Testis (tissue), 3 donors: ENCODE results near the gene CALM3. TPM values are rescaled to one million over a fixed set of nuclear protein-coding genes. Genes with fewer than 3 reads are reported as not detected.
A peak's percentile ranks its signal among the peaks of the same experiment; 100 is the strongest.

Experiments used
- DNase-seq: peaks from one replicate; pipeline ENCODE4 v3.0.0-alpha.2; 2019
- H3K27ac ChIP-seq, 2 donors: fragments of 200-600 bp; sonication (generic); one replicate each; pipeline ENCODE4 v1.5.1; 2019
- H3K27me3 ChIP-seq: fragments of 200-600 bp; sonication (generic); one replicate; pipeline ENCODE4 v1.5.1; 2019
- H3K36me3 ChIP-seq: fragments of 200-600 bp; sonication (generic); one replicate; pipeline ENCODE4 v1.5.1; 2017; ENCODE audit warnings: low read depth; ENCODE audit errors: missing control alignments
- H3K4me1 ChIP-seq: fragments of 200-600 bp; sonication (generic); one replicate; pipeline ENCODE4 v1.5.1; 2019
- H3K4me3 ChIP-seq, 2 donors: fragments of 200-600 bp; sonication (generic); one replicate each; pipeline ENCODE4 v1.5.1; 2017 to 2019
- H3K9me3 ChIP-seq: fragments of 200-600 bp; sonication (generic); one replicate; pipeline ENCODE4 v1.5.1; 2017
- CTCF ChIP-seq, 3 experiments: fragments of 450-650 bp in 2 of 3; fragments of 200-600 bp in 1 of 3; sonication (generic) in 1 of 3; IDR thresholded peaks; one replicate each; pipeline ENCODE4 v1.5.1; 2016 to 2019; ENCODE audit warnings: antibody characterized with exemption in 3 of 3, mild to moderate bottlenecking in 2 of 3, moderate library complexity in 1 of 3
- POLR2A ChIP-seq: fragments of 450-650 bp; IDR thresholded peaks from one replicate; pipeline ENCODE4 v1.6.1; 2017; ENCODE audit warnings: antibody characterized with exemption, mild to moderate bottlenecking, moderate library complexity
- WGBS, 2 donors: methylation state at CpG; one replicate each; pipeline ENCODE4 v1.1.5; 2018; 5-methylcytosine and 5-hydroxymethylcytosine counted together
- intact Hi-C: fragments of 100-400 bp; cut with DNase I; formaldehyde crosslinking; loops from one replicate; pipeline ENCODE4 v1.15.1; 2023; ENCODE audit warnings: low total_unique reads
- polyA plus RNA-seq: library from polyadenylated mRNA; stranded (reverse); fragments of 350-450 nt; fragmentation: Illumina TruSeq; extraction: RNeasy Lipid Tissue Mini Kit (QIAGEN cat#74804); gene quantifications from one replicate; pipeline ENCODE4 v1.2.3, GENCODE V29; 2014; ENCODE audit warnings: low read depth, low replicate concordance; ENCODE audit not compliant: insufficient read depth
- total RNA-seq, 2 donors: library from RNA; depleted of rRNA; stranded (reverse); fragments of >200 nt; gene quantifications; one replicate each; pipeline ENCODE4 v1.2.3, GENCODE V29; 2016

CALM3 gene
- total and polyA plus RNA-seq, 3 donors from 2014 or later: 357 to 889 (median 380) TPM

DNA sequence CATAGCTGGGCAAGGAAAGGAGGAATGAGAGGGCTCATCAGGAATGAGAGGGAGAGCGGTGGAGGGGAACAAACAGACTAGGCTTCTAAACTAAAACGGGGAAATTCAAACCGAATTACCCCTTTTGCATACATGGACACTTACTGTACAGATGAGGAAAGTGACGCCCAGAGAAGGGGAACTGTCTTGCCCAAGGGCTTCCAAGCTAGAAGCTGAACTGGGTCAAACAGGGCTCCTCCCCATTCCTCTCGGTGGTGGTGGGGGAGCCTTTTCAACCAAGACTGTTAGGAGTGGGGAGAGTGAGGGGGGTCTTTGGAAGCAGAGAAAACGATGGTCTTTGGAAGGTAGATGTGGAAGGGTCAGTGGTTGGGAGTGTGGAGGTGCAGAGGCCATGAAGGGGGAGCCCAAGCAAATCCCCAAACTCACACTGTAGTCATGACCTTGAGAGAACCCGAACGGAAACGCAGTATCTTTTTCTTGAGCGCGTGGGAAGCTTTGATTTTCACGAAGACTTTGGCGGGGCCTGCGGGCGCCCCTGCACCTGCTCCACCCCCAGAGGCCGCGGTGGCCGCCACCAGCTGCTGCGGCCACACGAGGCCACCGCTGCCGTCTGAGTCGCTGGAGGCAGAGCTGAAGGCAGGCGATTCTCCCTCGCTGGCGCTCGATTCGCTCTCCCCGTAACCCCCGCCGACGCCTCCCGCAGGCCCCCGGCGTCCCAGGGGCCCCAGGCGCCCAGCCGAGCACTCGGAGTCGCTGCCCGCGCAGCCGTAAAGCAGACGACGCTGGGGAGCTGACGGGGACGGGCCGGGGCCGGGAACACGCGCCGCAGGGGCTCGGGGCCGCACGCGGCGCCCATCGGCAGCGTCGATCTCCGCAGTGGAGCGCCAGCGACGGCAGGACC, 47.2 kb downstream of the CALM3 start:
- Histone ChIP-seq H3K27me3 (no peaks in the 10 kb centered on the region), H3K4me3 (peak overlapping the region; percentile 20 to 24), H3K4me1 (no peaks in the 10 kb centered on the region), H3K36me3 (no peaks in the 10 kb centered on the region), H3K27ac (no peak overlapping the region), H3K9me3 (no peaks in the 10 kb centered on the region)
- intact Hi-C loops: no loop called here
- DNase-seq: no peak
- WGBS, 2 donors: 49 to 50% methylated on average over 20 to 54 of the region's 63 CpGs
- TF ChIP-seq POLR2A (no peak), CTCF (IDR thresholded peaks at IDR 0.05) (no peak)

GRCh38 chr19:46648961-46649960, 48.1 kb downstream of the CALM3 start:
- Histone ChIP-seq H3K27me3 (no peaks in the 10 kb centered on the region), H3K9me3 (no peaks in the 10 kb centered on the region), H3K27ac (no peak overlapping the region), H3K36me3 (no peaks in the 10 kb centered on the region), H3K4me3 (peak overlapping the region; percentile 20 to 24), H3K4me1 (no peaks in the 10 kb centered on the region)
- intact Hi-C loops: no loop called here
- TF ChIP-seq CTCF (IDR thresholded peaks at IDR 0.05) (no peak), POLR2A (no peak)
- no peak for DNase-seq
- 31 to 50% methylated on average over 15 to 88 of the region's 144 CpGs for WGBS, 2 donors

- Histone ChIP-seq H3K4me3 (no peak overlapping the region), H3K9me3 (no peaks in the 10 kb centered on the region), H3K27ac (no peak overlapping the region), H3K36me3 (no peaks in the 10 kb centered on the region), H3K4me1 (no peaks in the 10 kb centered on the region), H3K27me3 (no peaks in the 10 kb centered on the region)
- no peak for DNase-seq
- 65 to 72% methylated on average over 7 of the region's 7 CpGs for WGBS, 2 donors
- TF ChIP-seq POLR2A (no peak), CTCF (IDR thresholded peaks at IDR 0.05) (no peak)
- intact Hi-C loops: no loop called here
Observed at GRCh38 chr19:46650445-46650844, 49.3 kb downstream of the CALM3 start.

DNA sequence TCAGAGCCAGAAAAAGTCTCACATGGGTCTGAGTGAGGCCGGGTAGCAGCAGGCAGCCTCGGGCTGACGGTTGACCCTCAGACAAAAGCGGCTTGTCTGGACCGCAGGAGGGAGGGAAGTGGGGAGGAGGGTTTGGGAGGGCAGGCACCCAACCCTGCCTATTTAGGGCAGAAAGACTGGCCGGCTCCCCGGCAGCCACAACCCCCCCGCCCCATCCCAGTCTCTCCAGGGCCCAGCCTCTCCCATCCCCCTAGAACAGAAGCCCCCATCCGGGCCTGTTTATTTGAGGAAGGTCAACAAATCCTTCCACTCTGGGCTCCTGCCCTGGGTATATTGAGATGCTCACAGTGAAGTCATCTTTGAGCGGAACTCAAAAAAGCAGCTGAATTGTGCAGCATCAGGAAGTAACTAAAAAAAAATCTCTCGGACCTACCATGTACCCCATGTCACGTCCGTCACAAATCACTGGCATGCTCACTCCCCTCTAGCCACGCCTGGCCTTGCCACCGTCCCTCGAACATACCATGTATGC, 53.6 kb downstream of the CALM3 start:
- WGBS, 2 donors: 69 to 70% methylated on average over 16 of the region's 16 CpGs
- no peak for DNase-seq
- Histone ChIP-seq H3K36me3 (no peaks in the 10 kb centered on the region), H3K27me3 (no peaks in the 10 kb centered on the region), H3K4me1 (peaks cover 11% of the 10 kb centered on the region), H3K9me3 (no peaks in the 10 kb centered on the region), H3K4me3 (no peak overlapping the region), H3K27ac (no peak overlapping the region)
- TF ChIP-seq CTCF (IDR thresholded peaks at IDR 0.05): no peak
- TF ChIP-seq POLR2A: no peak
- intact Hi-C loops: no loop called here
